ENCODE data around the gene UQCC3. TPM values are rescaled to one million over a fixed set of nuclear protein-coding genes. Genes with fewer than 3 reads are reported as not detected.

The UQCC3 gene
- total and polyA plus RNA-seq, 10 of the 15 experiments (the other 5 are each of a cell fraction or from before 2014, with no cell fraction given): 1.3 to 20.5 (median 8.2) TPM

DNA sequence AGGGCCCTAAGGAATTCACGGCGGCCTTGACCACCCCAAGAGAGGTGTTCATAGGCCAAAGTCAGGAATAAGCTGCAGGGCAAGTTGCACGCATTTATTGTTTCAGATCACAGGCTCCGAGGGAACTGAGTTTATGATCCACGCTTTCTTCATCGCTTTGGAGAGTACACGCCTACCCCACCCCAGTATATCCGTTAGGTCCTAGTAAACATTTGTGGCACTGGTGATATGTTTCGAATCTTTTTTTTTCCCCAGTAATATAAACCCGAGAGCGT is 25.9 kb upstream of the UQCC3 start:
- TF ChIP-seq, protein P1, sequence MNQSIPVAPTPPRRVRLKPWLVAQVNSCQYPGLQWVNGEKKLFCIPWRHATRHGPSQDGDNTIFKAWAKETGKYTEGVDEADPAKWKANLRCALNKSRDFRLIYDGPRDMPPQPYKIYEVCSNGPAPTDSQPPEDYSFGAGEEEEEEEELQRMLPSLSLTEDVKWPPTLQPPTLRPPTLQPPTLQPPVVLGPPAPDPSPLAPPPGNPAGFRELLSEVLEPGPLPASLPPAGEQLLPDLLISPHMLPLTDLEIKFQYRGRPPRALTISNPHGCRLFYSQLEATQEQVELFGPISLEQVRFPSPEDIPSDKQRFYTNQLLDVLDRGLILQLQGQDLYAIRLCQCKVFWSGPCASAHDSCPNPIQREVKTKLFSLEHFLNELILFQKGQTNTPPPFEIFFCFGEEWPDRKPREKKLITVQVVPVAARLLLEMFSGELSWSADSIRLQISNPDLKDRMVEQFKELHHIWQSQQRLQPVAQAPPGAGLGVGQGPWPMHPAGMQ (IDR thresholded peaks at IDR 0.05; ENCODE audit: borderline replicate concordance): no peak
- no peak for TF ChIP-seq SMC3 (IDR thresholded peaks at IDR 0.05; ENCODE audit: borderline replicate concordance, low read length)
- TF ChIP-seq TARDBP (IDR thresholded peaks at IDR 0.05; ENCODE audit: borderline replicate concordance): no peak
- TF ChIP-seq SUPT20H (IDR thresholded peaks at IDR 0.05; ENCODE audit: borderline replicate concordance, control insufficient read depth, low read depth, low read length): no peak
- TF ChIP-seq GATAD2B (conservative IDR thresholded peaks at IDR 0.05; ENCODE audit: low read depth): no peak
- no peak for TF ChIP-seq NFIC (IDR thresholded peaks at IDR 0.05; ENCODE audit: low read depth, low read length)
- no peak for TF ChIP-seq MYC (IDR thresholded peaks at IDR 0.05; ENCODE audit: insufficient read depth, insufficient read length, insufficient replicate concordance, low read length, severe bottlenecking)
- TF ChIP-seq, protein P2, sequence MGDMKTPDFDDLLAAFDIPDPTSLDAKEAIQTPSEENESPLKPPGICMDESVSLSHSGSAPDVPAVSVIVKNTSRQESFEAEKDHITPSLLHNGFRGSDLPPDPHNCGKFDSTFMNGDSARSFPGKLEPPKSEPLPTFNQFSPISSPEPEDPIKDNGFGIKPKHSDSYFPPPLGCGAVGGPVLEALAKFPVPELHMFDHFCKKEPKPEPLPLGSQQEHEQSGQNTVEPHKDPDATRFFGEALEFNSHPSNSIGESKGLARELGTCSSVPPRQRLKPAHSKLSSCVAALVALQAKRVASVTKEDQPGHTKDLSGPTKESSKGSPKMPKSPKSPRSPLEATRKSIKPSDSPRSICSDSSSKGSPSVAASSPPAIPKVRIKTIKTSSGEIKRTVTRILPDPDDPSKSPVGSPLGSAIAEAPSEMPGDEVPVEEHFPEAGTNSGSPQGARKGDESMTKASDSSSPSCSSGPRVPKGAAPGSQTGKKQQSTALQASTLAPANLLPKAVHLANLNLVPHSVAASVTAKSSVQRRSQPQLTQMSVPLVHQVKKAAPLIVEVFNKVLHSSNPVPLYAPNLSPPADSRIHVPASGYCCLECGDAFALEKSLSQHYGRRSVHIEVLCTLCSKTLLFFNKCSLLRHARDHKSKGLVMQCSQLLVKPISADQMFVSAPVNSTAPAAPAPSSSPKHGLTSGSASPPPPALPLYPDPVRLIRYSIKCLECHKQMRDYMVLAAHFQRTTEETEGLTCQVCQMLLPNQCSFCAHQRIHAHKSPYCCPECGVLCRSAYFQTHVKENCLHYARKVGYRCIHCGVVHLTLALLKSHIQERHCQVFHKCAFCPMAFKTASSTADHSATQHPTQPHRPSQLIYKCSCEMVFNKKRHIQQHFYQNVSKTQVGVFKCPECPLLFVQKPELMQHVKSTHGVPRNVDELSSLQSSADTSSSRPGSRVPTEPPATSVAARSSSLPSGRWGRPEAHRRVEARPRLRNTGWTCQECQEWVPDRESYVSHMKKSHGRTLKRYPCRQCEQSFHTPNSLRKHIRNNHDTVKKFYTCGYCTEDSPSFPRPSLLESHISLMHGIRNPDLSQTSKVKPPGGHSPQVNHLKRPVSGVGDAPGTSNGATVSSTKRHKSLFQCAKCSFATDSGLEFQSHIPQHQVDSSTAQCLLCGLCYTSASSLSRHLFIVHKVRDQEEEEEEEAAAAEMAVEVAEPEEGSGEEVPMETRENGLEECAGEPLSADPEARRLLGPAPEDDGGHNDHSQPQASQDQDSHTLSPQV (IDR thresholded peaks at IDR 0.05): no peak
- in situ Hi-C loops (cut with MboI) (no loop called here), intact Hi-C loops (cut with micrococcal nuclease; ENCODE audit: unreplicated experiment) (no loop called here)
- H3K27me3 ChIP-seq (replicated peaks in 1 of 2; ENCODE audit: control insufficient read depth in 2 of 2, insufficient read depth in 2 of 2, low read length in 1 of 2): no peaks in the 10 kb centered on the region
- POLR2A ChIA-PET: interaction anchor here (1.3 to 14.6 kb wide), 6 partner anchors 11 to 82 kb away, joined by 6 to 295 read pairs (median 10); partner anchors contain the start of genes B3GAT3, C11orf98, CSKMT and HNRNPUL2
- peaks cover 4% of the 10 kb centered on the region; the same call in 1 of the 2 replicates for H3K4me1 ChIP-seq (ENCODE audit: control insufficient read depth, insufficient read depth, low read length)
- FAIRE-seq (no peak), ATAC-seq (peak; percentile 3), DNase-seq (ENCODE audit: low read depth, low spot score) (no peak)
- H4K20me1 ChIP-seq (ENCODE audit: control insufficient read depth, insufficient read depth): no peaks in the 10 kb centered on the region; the same call in 1 of the 2 replicates
- no TSS peak for BruUV-seq (replicated peaks)
- peak overlapping the region; percentile 98 for H3K9ac ChIP-seq (ENCODE audit: control insufficient read depth, insufficient read depth, low read length)
- H3K79me2 ChIP-seq (ENCODE audit: control insufficient read depth, insufficient read depth, low read length): peaks cover 37% of the 10 kb centered on the region
- H3K4me3 ChIP-seq: peak overlapping the region; percentile 98
- SMC1A ChIA-PET (ENCODE audit: uncharacterized antibody, unreplicated experiment): interaction anchor here (1.2 to 3.1 kb wide), 4 partner anchors 10 to 82 kb away, joined by 3 to 9 read pairs (median 4); partner anchors contain the start of genes C11orf98, CSKMT, HNRNPUL2 and TTC9C
- H3K4me2 ChIP-seq (ENCODE audit: control insufficient read depth, insufficient read depth): peak overlapping the region; percentile 93
- RAD21 ChIA-PET (ENCODE audit: unreplicated experiment): interaction anchor here (0.6 to 1.6 kb wide), 5 partner anchors 19 to 222 kb away, joined by 3 to 9 read pairs (median 3); partner anchors contain the start of genes B3GAT3, C11orf98, CSKMT and LBHD1
- WGBS (ENCODE audit: insufficient coverage, insufficient replicate concordance, low lambda C conversion rate, missing lambda C conversion rate): 9% methylated on average over 11 of the region's 11 CpGs
- H3K27ac ChIP-seq (ENCODE audit: control insufficient read depth, insufficient read depth): peak overlapping the region; percentile 93
- H3K9me3 ChIP-seq (replicated peaks; ENCODE audit: control insufficient read depth, insufficient read depth, low read length): no peaks in the 10 kb centered on the region
- no peak overlapping the region; the same call in 1 of the 2 replicates for H2AFZ ChIP-seq (ENCODE audit: control insufficient read depth, low read depth, low read length)
- CTCF ChIA-PET: interaction anchor here (0.8 to 1.6 kb wide), 5 partner anchors 19 to 54 kb away, joined by 3 to 7 read pairs (median 5); partner anchors contain the start of genes C11orf98, CSKMT and TUT1
- peaks cover 10 to 13% of the 10 kb centered on the region in 2 experiments; a peak in 3 of 4 replicates for H3K36me3 ChIP-seq (ENCODE audit: control insufficient read depth in 2 of 2, insufficient read depth in 2 of 2, low read length in 1 of 2)
